Sciatic nerve (tissue), 2 donors: ENCODE results near the gene DACT1. TPM values are rescaled to one million over a fixed set of nuclear protein-coding genes. Genes with fewer than 3 reads are reported as not detected.

Experiments used
- ATAC-seq: fragments of 200-7000 bp; cut with Tn5 transposase; one replicate; pipeline ENCODE4 v1.9.1; 2020; ENCODE audit warnings: mild to moderate bottlenecking, moderate library complexity
- DNase-seq: peaks from one replicate; pipeline ENCODE4 v3.0.0-alpha.2; 2020; ENCODE audit warnings: low spot score
- intact Hi-C: fragments of 100-400 bp; cut with DNase I; formaldehyde crosslinking; loops from one replicate; pipeline ENCODE4 v1.14.2; 2022
- total RNA-seq: library from RNA; stranded (reverse); fragmentation: NEBNext Ultra II Directional; extraction: Animal tissue kit (Norgen Biotek cat#: 25700); gene quantifications from one replicate; pipeline ENCODE4 v1.2.1, GENCODE V29; 2021
- donor health status: DM: no; HTN: no; CAD: no.
- donor health status: DM: no; HTN: no; CAD: no.

The DACT1 gene
- total RNA-seq, 1 donor from 2014 or later = 115 TPM

DNA sequence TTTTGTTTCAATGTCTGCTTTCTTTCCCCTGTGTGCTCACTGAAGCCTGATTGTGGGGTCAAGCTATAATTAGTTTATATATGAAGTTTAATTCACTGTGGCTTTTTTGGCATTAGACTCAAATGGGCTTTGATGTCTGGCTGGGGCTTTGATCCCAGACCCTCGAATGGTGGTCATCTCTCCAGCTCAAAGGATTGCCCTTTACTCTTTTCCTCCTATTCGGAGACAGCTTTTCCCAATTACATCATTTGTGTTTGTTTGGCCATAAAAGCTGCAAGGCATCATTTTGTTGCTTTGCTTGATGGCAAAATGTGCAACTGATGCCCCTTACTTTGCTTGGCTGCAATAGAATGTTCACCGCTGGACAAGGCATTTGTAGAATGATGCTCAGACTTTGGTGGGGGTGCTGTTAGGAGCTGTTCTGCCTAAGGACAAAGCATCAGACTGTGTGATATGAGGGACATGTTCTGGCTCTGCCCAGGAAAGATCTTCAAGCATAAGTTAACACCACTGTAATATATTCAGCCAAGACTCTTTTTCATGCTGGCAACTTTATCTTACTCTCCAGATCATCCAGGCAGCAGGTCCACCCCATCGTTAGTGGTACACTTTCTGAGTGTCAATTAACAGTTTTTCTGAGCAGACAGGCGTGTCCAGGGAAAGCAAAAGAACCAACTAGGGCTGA lies 3.2 kb upstream of the DACT1 start:
- no peak for ATAC-seq
- intact Hi-C loops = loop anchor here (10.0 kb wide), 1 partner anchor 420 kb away; no protein-coding TSS in a partner anchor
- DNase-seq = no peak

DNA sequence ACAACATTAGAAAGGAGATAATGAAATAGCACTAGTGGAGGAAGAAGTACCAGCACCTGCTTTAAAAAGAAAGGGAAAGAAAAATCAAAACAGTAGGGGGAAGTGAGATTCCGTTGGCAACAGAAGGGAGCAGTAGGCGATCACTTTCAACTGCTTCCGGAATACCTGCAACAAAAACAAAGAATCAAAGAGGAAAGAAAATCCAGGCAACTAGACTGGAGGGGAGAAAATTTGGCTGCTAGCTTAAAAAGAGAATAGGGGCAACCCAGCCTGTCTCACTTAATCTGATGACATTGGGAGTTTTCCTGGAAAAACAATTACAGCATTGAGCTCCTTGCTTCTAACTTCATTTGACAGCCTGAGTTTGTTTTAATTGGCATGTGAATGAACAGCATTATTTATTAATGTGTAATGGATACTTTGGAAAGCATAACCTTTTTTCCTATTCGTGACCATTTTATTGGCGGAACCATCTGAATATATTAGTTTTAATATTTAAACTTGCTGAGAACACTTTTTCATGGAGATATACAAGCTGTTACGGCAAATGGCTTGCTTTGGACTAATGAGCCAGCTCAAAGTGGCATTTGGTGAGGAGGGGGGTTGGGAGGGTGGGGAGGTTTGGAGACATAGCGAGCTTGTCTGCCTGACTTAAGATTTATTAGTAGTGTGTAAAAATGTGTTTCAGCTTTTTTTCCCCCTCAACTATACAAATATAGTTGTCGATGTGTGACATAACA lies 2.5 kb upstream of the DACT1 start:
- intact Hi-C loops = loop anchor here (10.0 kb wide), 1 partner anchor 420 kb away; no protein-coding TSS in a partner anchor
- no peak for DNase-seq

DNA sequence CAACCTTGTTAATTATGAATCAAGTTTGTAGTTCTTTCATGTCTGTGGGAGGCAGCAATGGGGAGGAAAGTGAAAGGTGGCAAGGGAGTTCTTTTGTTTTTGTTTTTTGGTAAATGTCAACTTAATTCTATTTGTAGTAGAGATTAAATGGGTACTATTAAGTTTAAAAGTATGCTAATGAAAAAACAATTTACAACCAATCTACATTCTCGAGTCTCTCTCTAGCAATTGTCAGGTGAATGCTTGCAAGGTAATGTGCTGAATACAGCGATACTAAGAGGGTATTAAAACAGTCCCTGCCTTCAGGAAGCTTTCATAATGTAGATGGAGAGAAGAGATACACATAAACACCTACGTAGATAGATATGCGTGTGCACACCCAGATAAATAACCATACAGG lies 1.6 kb upstream of the DACT1 start:
- ATAC-seq (no peak), DNase-seq (no peak)
- intact Hi-C loops = loop anchor here (10.0 kb wide), 1 partner anchor 419 kb away; no protein-coding TSS in a partner anchor

More for the DNA sequence above, 2.5 kb upstream of the DACT1 start:
- no peak for ATAC-seq

DNA sequence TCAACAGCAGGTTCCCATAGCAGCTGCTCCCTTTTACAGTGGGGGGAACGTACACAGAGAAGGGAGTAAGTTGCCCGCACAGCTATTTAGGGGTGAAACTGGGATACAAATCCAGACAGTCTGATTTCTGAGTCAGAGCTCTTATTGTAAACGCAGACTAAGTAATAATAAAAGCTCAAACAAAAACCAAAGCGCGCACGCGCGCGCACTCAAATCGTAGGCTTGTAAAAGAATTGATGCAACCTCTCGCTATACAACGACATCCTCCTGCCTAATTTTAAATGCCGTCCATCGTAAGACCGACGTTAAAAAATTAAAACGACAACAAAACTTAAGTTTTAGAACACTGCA lies 747 bp upstream of the DACT1 start:
- DNase-seq (peak; percentile 73), ATAC-seq (peak; percentile 5)
- intact Hi-C loops = loop anchor here (10.0 kb wide), 1 partner anchor 418 kb away; no protein-coding TSS in a partner anchor

DNA sequence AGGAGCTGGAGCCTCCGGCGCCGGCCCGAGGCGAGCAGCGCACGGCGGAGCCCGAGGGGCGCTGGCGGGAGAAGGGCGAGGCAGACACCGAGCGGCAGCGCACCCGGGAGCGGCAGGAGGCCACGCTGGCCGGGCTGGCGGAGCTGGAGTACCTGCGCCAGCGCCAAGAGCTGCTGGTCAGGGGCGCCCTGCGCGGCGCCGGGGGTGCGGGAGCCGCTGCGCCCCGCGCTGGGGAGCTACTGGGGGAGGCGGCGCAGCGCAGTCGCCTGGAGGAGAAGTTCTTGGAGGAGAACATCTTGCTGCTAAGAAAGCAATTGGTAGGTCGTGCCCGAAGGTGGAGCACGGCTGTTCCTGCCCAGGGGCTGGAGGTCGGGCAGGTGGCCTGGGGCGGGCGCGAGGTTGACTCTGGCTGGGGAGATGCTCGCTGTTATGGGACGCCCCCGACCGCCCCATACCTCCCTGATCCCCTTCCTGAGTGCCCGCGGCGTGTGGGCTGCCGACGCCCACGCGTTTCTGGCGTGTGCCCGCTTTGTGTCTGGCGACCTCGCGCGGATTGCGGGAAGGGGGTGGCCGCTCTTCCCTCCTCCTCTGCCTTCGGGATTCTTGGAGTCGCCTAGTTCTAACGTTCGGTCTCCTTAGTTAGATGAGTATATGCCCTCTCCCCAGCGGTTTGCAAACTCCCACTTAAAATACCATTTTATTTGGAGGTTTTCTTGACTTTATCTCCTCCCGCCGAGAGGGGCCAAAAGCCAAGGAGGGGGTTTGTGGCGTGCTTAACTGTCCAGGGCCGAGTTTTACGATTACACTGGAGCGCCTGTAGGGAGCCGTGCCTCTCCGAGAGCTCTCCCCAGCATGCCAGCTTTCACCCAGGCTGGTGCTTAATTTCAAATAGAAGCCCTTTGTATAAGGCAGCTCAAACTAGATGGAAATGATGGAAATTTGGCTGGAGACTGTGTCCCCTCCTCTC lies 752 bp downstream of the DACT1 start:
- ATAC-seq (peak; percentile 38), DNase-seq (peak; percentile 60)
- intact Hi-C loops = loop anchor here (10.0 kb wide), 1 partner anchor 416 kb away; no protein-coding TSS in a partner anchor

DNA sequence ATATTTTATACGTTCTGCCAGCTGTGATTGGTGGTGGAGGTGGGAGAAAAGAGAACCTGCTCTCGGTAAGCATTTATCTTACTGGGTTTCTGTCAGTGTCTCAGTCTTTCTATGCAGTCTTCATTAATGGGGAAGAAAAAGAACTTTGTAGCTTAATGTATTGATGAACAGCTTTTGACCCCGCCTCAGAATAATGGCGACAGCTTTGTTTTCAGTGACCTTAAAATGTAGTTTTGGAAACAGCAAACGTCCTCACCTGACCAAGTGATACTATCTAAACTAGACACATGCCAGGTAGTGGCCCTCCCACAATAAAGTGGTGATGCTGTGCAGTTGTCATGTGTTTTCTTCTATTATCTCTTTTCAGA lies 1.4 kb downstream of the DACT1 start:
- intact Hi-C loops = loop anchor here (10.0 kb wide), 1 partner anchor 416 kb away; no protein-coding TSS in a partner anchor
- DNase-seq = no peak
- ATAC-seq = no peak

DNA sequence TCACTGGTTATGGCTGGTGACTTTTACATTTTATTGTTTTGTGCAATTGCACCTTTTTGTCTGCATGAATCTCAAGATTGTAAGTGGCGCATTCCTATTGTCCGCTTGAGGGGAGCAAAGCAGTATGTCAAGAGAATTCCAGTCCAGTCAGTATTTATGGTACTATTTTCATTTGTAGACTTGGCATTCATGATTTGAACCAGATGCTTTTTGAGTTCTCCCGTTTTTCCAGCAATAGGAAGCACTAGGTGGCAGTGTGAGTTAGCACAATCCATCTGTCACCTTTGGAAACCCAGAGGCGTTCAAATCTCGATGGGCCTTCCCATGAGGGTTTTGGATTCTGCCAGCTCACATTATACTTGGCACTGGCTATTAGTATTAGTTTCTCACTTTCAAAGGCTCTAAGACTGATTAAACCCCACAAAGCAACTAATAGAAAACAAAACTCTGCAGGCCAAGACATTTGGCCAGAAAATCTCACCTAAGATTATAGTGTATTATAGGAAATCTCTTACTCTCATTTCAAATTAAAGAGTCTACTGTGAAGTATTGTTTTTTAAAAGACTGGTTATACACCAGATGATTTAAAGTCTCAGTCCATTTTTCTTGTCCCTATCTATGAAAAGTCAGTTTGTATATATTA lies 2.2 kb downstream of the DACT1 start:
- intact Hi-C loops = loop anchor here (10.0 kb wide), 1 partner anchor 415 kb away; no protein-coding TSS in a partner anchor
- no peak for DNase-seq
- ATAC-seq = peak; percentile 59

DNA sequence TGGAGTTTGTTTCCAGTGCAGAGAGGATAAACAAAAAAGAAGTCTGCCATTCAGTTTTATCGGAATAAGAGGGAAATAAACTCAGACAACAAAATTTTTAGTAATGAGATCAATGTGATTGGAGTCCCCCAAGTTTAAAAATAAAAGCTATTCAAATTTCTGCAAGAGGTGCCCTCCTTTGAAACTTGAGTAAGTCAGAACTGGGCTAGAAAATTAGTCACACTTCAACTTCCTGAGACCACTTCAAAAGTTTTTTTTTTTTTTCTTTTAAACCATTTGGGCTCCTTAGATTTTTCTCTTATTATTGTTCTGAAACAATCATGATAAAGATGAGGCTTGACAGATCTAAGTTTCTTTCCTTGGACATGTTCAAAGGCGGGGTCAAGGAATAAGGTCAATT lies 3.2 kb downstream of the DACT1 start:
- intact Hi-C loops = no loop called here
- DNase-seq = no peak
- ATAC-seq = no peak

DNA sequence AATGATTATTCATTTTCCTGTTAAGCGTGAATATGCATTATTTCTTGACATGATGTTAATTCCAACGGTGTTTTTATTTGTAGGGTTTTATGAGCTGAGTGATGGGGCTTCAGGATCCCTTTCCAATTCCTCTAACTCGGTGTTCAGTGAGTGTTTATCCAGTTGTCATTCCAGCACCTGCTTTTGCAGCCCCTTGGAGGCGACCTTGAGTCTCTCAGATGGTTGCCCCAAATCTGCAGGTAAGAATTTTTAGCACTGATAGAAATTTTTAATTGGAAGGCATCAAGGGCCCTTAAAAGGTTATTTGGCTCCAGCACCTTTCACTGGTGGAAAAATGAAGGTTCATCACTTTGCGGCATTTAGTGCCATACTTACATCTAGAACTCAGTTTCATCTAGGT lies 3.7 kb downstream of the DACT1 start:
- DNase-seq = no peak
- no peak for ATAC-seq
- intact Hi-C loops = no loop called here

DNA sequence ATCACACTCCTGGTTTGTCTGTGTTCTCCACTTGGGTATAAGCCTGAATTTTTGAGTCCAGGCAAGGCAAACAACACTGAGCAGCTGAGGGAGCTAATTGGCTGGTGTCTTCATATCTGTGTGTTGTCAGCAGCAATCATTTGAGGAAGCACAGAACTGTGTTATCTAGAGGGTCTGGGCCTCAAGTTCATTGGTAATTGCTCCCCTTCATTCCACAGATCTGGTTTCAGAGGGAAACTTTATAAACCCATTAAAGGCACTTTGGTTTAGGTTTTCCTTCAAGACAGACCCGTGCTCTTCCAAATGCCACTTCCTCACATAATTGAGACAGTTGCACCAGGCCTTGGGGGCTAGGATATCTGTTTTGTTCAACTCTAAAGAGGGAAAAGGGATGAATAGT lies 5.6 kb downstream of the DACT1 start:
- intact Hi-C loops = no loop called here
- no peak for DNase-seq
- ATAC-seq = no peak

DNA sequence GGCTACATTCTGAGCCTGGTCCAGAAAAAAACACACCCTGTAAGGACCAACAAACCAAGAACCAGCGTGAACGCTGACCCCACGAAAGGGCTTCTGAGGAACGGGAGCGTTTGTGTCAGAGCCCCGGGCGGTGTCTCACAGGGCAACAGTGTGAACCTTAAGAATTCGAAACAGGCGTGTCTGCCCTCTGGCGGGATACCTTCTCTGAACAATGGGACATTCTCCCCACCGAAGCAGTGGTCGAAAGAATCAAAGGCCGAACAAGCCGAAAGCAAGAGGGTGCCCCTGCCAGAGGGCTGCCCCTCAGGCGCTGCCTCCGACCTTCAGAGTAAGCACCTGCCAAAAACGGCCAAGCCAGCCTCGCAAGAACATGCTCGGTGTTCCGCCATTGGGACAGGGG lies 7.9 kb downstream of the DACT1 start:
- ATAC-seq = no peak
- intact Hi-C loops = no loop called here
- no peak for DNase-seq

DNA sequence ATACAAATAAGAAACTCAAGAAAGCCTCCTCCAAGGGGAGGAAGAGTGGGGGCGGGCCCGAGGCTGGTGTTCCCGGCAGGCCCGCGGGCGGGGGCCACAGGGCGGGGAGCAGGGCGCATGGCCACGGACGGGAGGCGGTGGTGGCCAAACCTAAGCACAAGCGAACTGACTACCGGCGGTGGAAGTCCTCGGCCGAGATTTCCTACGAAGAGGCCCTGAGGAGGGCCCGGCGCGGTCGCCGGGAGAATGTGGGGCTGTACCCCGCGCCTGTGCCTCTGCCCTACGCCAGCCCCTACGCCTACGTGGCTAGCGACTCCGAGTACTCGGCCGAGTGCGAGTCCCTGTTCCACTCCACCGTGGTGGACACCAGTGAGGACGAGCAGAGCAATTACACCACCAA lies 8.7 kb downstream of the DACT1 start:
- intact Hi-C loops = no loop called here
- DNase-seq = no peak
- ATAC-seq = peak; percentile 53

DNA sequence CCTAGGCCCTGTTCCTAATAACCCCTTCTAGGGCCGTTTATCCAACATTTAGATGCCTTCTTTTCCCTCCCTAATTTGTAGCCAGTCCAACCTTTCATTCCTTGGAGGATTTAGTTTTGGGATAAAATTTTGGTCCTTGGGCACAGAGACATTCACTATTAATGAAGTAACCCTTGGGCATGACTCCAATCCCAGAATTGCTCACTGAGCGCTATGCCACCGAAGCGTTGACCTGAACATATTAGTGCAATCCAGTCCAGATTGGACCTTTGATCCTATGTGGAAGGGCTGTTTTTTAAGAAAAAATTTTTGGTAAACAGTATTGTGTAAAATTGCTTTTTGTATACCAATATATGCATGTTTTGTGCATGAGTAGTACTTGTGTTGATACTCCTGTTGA lies 10.0 kb downstream of the DACT1 start:
- intact Hi-C loops = no loop called here
- DNase-seq = no peak
- ATAC-seq = no peak

DNA sequence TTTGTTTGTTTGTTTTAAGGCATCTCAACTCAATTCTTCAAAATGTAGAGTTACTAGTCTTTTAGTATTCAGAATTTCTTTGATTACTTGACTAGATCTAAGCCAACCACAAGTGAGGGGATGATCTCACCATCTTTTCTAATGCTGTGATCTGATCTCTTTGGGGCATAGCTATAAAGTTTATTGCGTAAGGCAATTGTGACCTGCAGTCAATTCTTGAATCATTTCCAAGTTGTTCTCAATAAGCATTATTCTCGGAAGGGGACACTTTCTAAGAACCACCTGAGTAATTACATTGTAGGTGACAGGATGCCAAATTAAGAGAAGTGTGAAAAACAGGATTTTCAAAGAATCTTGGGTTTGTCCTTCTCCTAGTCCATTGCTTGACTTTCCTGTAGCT lies 13.1 kb downstream of the DACT1 start:
- DNase-seq (no peak), ATAC-seq (no peak)
- intact Hi-C loops = no loop called here

DNA sequence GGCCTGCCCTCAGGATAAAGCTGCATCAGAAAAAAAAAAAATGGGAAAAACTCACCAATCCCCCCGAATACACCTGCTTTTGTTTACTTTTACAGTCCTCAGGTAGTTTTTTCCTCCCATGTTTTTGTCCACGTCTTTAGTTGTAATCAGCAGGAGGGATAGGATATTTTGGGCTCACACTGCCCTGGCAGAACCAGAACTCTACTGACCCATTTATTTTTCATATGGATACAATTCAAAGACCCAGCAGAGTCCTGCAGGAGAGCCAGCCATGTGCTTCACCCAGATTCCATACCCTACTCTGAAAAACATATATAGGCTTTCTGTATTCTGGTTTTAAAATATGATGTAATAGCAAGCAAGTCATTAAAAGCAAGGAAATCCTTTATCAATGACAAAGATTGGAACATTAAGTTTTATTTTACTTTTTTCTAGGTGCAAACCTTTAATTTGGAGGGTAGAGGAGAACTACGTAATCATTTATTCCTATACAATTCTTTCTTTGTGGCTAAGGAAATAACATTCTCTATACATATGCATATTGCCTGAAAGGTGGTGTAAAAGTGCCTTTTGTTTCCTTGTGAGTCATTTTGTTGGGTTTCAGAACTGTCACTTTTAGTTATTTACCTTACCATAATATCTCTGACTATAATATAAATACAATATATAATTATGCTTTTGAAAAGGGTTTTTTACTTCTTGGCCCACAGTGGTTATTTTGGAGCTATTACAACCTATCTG lies 19.1 kb downstream of the DACT1 start:
- DNase-seq (no peak), ATAC-seq (no peak)
- intact Hi-C loops = no loop called here

DNA sequence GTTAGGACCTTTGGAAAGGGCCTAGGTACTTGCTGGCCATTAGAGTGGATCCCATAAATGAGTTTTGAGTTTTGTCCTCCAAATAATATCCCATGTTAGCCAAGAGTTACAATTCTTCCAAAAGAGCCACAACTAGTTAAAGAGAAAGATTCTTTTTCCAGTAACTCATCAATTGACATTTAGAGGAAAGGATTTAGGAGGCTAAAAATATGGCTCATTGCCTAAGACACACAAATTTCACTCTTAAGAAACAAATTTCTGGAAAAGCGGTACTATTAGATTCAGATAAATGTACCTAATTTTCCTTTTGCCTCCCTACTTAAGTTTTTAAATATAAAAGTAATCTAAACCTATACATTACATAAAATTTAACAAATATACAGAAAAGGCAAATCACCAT lies 21.3 kb downstream of the DACT1 start:
- no peak for ATAC-seq
- intact Hi-C loops = no loop called here
- no peak for DNase-seq

DNA sequence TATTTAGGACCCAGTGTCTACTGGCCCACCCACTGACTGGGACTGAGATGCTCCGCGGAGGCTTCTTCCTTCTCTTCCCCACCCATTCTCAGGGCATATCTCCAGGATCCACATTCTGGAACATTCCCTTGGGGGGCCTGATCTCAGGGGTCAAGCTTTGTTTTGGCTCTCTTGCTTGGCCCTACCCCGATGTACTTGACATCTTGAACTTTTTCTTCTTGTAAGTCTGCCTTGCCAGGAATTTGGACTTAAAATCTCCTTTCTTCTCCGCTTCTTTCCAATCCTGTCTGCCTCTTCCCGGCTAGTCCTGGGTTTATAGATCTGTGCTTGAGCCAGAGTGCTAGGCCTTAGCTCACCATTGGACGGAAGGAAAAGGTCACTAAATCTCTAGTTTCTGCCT lies 22.1 kb downstream of the DACT1 start:
- intact Hi-C loops = no loop called here
- ATAC-seq = peak; percentile 95

DNA sequence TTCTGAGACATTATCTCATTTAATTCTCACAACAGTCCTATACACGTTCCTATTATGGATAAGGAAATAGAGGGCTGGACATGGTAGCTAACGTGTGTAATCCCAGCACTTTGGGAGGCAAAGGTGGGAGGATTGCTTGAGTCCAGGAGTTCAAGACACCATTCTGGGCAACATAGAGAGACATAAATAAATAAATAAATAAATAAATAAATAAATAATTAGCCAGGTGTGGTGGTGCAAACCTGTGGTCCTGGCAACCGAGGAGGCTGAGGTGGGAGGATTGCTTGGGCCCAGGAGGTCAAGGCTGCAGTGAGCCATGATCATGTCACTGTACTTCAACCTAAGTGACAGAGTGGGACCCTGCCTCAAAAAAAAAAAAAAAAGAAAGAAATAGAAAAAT lies 22.6 kb downstream of the DACT1 start:
- no peak for DNase-seq
- ATAC-seq = no peak
- intact Hi-C loops = no loop called here

More for the DNA sequence above, 22.1 kb downstream of the DACT1 start:
- peak; percentile 67 for DNase-seq
